HG03039 (cell line): ENCODE measurements around the gene KATNB1.

ENCODE experiments used
- ATAC-seq: cut with Tn5 transposase; IDR thresholded peaks from one replicate; pipeline ENCODE4 v1.9.1; 2021; ENCODE audit warnings: mild to moderate bottlenecking, moderate library complexity; ENCODE audit not compliant: unreplicated experiment

Gene KATNB1, protein sequence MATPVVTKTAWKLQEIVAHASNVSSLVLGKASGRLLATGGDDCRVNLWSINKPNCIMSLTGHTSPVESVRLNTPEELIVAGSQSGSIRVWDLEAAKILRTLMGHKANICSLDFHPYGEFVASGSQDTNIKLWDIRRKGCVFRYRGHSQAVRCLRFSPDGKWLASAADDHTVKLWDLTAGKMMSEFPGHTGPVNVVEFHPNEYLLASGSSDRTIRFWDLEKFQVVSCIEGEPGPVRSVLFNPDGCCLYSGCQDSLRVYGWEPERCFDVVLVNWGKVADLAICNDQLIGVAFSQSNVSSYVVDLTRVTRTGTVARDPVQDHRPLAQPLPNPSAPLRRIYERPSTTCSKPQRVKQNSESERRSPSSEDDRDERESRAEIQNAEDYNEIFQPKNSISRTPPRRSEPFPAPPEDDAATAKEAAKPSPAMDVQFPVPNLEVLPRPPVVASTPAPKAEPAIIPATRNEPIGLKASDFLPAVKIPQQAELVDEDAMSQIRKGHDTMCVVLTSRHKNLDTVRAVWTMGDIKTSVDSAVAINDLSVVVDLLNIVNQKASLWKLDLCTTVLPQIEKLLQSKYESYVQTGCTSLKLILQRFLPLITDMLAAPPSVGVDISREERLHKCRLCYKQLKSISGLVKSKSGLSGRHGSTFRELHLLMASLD

GRCh38 chr16:57735755-57736418, at the start of gene KATNB1:
Gene KATNB1 (plus strand): TSS chr16:57735770. CDS start chr16:57737244, 1,474 bp downstream.
- ATAC-seq, result no peak

DNA sequence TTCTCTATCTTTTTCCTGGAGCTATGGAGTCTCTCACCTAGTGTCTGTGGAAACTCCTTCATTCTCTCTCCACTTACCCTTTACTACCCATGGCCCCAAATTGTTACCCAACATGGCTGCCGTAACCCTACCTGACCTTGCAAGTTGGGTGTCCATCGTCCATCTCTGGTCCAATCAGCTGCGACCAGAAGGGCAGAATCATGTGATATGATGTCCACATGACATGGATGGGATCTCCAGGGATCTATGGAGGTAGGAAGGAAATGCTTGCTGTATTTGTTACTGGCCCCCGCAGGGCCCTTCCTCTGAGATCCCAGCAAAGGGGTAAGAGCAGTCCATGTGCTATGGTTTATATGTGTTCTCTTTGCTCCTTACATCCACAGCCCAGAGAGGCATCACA, 49.0 kb upstream of the KATNB1 start:
- no peak for ATAC-seq

DNA sequence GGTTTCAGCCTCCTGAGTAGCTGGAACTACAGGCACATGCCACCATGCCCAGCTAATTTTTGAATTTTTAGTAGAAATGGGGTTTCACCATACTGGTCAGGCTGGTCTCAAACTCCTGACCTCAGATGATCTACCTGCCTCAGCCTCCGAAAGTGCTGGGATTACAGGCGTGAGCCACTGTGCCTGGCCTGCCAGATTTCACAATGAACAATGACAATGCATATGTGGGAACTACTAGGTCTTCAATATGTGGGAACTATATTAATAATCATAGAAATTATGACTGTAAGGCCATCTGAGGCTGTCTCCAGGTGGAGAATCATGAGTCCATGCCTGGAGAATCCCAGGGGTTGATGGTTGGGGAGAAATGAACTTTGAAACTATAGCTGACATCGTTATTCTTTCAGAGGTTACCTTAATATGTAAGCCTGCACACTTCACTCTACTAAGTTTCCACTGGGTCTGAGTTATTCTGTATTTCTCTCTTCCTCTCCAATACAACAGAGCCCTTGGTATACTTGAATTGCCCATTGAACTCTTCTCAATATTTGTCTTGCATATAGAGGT, 48.1 kb upstream of the KATNB1 start:
- ATAC-seq, result no peak

DNA sequence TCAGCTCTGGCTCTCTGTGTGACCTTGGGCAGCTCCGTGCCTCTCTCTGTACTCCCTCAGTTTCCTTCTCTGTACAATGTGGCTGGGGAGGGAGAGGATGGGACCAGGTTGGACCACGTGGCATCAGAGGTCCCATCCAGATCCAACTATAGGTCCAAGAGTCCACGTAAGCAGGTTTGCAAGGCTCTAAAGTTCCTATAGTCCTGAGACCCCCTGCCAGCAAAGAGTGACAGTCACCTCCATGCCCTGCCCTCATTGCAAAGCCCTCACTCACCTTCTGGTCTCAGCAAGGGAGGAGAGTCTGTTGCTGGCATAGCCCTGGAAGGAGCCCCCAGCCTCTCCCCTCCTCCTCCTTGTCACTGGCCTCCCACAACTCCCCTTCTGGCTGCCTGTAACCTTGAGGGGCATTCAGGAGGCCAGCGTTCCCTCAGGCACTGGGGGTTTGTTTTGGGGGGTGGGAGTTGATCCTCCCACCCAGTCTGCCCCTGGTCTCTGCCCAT, 47.0 kb upstream of the KATNB1 start:
- ATAC-seq, result no peak

- no peak for ATAC-seq
Measured at GRCh38 chr16:57688987-57689761, 46.4 kb upstream of the KATNB1 start.

GRCh38 chr16:57689762-57690558, 45.6 kb upstream of the KATNB1 start:
- no peak for ATAC-seq

DNA sequence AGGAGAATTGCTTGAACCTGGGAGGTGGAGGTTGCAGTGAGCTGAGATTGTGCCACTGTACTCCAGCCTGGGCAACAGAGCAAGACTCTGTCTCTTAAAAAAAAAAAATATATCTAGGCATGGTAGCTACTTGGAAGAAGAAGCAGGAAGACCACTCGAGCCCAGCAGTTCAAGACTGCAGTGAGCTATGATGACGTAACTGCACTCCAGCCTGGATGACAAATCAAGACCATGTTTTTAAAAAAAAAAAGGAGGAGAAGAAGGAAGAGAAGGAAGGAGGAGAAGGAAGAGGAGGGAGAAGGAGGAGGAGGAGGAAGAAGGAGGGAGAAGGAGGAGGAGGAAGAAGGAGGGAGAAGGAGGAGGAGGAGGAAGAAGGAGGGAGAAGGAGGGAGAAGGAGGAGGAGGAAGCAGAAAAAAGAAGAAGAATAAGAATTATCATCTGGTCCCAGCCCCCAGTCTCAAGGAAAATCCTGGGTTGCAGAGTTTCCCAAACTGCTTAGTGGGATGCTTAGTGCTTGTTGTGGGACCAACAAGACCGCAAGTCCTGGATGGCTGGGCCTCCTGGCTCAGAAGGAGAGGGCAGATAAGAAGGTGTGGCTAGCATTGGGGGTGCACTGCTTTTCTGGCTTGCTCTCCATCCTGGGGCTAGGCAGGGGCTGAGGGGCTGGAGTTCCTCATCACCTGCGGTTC, 44.6 kb upstream of the KATNB1 start:
- ATAC-seq, result no peak

DNA sequence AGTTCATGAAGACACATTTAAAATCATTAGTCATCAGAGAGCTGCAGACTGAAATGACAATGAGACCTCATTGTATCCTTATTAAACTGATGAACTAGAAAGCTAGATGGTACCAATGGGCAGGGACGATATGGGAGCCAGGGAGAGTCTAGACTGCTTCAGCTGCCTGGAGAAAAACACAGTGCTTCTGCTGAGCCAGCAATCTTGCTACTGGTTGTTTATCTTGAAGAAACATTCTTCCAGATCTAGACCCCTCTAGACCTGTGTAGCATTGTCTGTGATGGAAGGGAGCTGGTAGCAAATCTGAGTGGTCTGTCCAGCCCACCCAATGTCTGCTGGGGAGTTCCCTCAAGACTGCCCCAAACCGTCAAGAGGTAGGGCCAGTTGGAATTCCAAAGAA, 42.9 kb upstream of the KATNB1 start:
- ATAC-seq, result no peak

DNA sequence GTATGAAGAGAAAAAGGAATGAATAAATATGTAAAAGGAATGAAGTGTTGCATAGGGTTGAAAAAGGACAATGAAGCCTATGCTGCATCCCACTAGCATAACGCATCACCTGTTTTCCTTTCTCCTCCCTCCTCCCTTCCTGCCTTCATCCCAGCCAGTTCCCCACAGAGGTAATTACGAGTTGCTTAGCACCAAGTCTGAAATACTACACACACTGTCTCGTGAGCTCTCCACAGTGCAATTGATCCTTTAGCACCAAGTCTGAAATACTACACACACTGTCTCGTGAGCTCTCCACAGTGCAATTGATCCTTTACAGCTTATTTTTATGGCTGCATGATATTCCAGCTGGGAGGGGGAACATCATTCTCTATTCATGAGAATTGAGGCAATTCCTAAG, 42.0 kb upstream of the KATNB1 start:
- ATAC-seq, result no peak

GRCh38 chr16:57694231-57694724, 41.3 kb upstream of the KATNB1 start:
- ATAC-seq, result no peak

DNA sequence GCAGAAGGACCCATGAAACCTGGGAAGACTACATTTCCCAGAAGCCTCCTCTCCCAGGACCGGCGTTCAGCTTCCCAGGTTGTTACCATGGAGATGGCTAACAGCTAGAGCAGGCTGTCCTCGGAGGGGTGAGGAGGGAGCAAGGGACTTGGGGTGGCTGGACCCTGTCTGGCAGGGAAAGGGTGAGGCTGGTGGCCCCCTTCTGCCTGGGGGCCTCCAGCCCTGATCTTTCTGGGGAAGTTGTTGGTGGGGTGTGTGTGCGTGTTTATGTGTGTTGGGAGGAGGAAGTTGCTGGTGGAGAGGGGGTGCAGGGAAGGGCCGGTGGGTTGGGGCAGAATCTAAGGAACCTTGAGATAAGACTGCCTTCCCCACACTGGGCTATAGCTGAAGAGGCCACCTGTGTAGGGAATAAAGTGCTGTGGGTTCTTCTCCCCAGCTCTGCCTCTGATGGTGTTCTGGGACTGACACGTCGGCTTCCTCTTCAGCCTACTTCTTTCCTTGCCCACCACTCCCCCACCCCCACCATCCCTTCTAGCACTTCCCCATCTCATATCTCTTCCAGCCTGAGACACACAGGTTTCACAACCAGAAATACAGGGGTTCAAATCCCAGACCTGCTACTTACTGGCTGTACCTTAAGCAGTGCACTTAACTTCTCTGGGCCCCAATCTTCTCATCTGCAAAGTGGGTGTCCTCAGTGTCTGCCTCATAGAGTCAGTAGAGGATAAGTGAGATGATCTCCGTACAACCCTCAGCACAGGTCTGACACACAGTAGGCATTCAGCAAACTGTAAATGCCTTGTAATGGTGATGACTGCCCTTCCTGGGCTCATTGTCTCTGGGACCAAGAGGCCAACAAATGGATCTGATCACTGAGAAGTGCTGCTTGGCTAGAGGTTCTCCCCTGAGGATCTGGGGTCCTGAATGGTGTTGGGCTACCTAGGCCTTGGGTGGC, 40.6 kb upstream of the KATNB1 start, which contains the start of gene DRC7:
DRC7 (plus strand) TSS at position 82 of the 955 bp plus-strand sequence. CDS start 3,144 bp downstream, outside the sequence.
- ATAC-seq, result no peak

DNA sequence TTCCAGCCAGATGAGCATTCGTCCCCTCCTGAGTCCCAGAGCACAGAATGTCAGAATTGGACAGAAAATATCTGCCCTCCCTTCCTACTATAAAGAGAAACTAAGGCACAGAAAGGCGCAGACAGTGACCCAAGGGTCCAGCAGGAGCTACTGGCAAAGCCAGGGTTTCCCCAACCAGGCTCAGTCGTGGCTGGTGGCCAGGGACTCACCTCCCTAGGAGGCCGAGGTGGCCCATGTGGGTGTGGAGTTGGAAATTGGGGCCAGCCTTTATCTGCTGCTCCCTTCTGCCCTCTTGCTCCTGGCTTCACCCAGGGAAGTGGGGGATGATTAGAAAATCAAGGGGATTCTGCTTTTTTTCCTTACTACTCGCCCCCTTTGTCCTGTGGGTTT, 39.9 kb upstream of the KATNB1 start:
- ATAC-seq, result no peak

- no peak for ATAC-seq
Measured at GRCh38 chr16:57696240-57696639, 39.3 kb upstream of the KATNB1 start.

- no peak for ATAC-seq
Measured at GRCh38 chr16:57697896-57698537, 37.6 kb upstream of the KATNB1 start.

GRCh38 chr16:57698812-57699405, 36.7 kb upstream of the KATNB1 start:
- no peak for ATAC-seq

- no peak for ATAC-seq
Measured at GRCh38 chr16:57699481-57699880, 36.1 kb upstream of the KATNB1 start.

GRCh38 chr16:57699899-57700298, 35.7 kb upstream of the KATNB1 start:
- no peak for ATAC-seq
